ENCODE results near the gene PDLIM3. TPM values are rescaled to one million over a fixed set of nuclear protein-coding genes. Genes with fewer than 3 reads are reported as not detected.
"Not testable (repeated sequence)": the region's sequence is repeated elsewhere in the genome, so short reads cannot be mapped to it uniquely, and the experiment has no call there.

PDLIM3 gene
- total RNA-seq, 1 donor from 2014 or later, result 308 TPM

- intact Hi-C loops (cut with micrococcal nuclease), result no loop called here
- Histone ChIP-seq H3K4me3 (no peak overlapping the region), H3K27me3 (ENCODE audit: low read depth) (no peaks in the 10 kb centered on the region), H3K27ac (replicated peaks) (no peak overlapping the region), H3K4me1 (peaks cover 28% of the 10 kb centered on the region), H3K9me3 (replicated peaks) (peaks cover 7% of the 10 kb centered on the region), H3K36me3 (no peaks in the 10 kb centered on the region)
- no peak for DNase-seq
- TF ChIP-seq CTCF (IDR thresholded peaks at IDR 0.05; ENCODE audit: borderline replicate concordance), result no peak
Observed at GRCh38 chr4:185562531-185562930, 27.2 kb upstream of the PDLIM3 start.

GRCh38 chr4:185560316-185560715 lies 25.0 kb upstream of the PDLIM3 start:
- H3K36me3 ChIP-seq, result no peaks in the 10 kb centered on the region
- intact Hi-C loops (cut with micrococcal nuclease), result no loop called here

GRCh38 chr4:185559915-185560281 lies 24.6 kb upstream of the PDLIM3 start:
- Histone ChIP-seq H3K9me3 (replicated peaks) (peaks cover 1% of the 10 kb centered on the region), H3K27me3 (ENCODE audit: low read depth) (no peaks in the 10 kb centered on the region), H3K4me3 (no peak overlapping the region), H3K36me3 (no peaks in the 10 kb centered on the region), H3K4me1 (peaks cover 8% of the 10 kb centered on the region), H3K27ac (replicated peaks) (no peak overlapping the region)
- TF ChIP-seq CTCF (IDR thresholded peaks at IDR 0.05; ENCODE audit: borderline replicate concordance), result no peak
- DNase-seq, result no peak
- intact Hi-C loops (cut with micrococcal nuclease), result no loop called here

More at GRCh38 chr4:185560316-185560715, 25.0 kb upstream of the PDLIM3 start:
- Histone ChIP-seq H3K27ac (replicated peaks) (no peak overlapping the region), H3K27me3 (ENCODE audit: low read depth) (no peaks in the 10 kb centered on the region), H3K4me1 (peaks cover 8% of the 10 kb centered on the region), H3K4me3 (no peak overlapping the region), H3K9me3 (replicated peaks) (peaks cover 5% of the 10 kb centered on the region)
- no peak for TF ChIP-seq CTCF (IDR thresholded peaks at IDR 0.05; ENCODE audit: borderline replicate concordance)
- DNase-seq, result no peak

- DNase-seq; H3K4me1 ChIP-seq; H3K27me3 ChIP-seq (ENCODE audit: low read depth); intact Hi-C loops (cut with micrococcal nuclease); H3K4me3 ChIP-seq; H3K9me3 ChIP-seq (replicated peaks); H3K27ac ChIP-seq (replicated peaks); H3K36me3 ChIP-seq: not testable (repeated sequence)
Observed at GRCh38 chr4:185559251-185559914, 24.1 kb upstream of the PDLIM3 start.

- Histone ChIP-seq H3K36me3 (no peaks in the 10 kb centered on the region), H3K27me3 (ENCODE audit: low read depth) (no peaks in the 10 kb centered on the region), H3K9me3 (replicated peaks) (no peaks in the 10 kb centered on the region), H3K4me1 (peaks cover 2% of the 10 kb centered on the region), H3K27ac (replicated peaks) (peak overlapping the region; percentile 24), H3K4me3 (no peak overlapping the region)
- no peak for TF ChIP-seq CTCF (IDR thresholded peaks at IDR 0.05; ENCODE audit: borderline replicate concordance)
- intact Hi-C loops (cut with micrococcal nuclease), result no loop called here
- no peak for DNase-seq
Observed at GRCh38 chr4:185554365-185555126, 19.2 kb upstream of the PDLIM3 start.

GRCh38 chr4:185552254-185552653 lies 16.9 kb upstream of the PDLIM3 start:
- Histone ChIP-seq H3K4me3 (no peak overlapping the region), H3K36me3 (no peaks in the 10 kb centered on the region), H3K27ac (replicated peaks) (no peak overlapping the region), H3K4me1 (peaks cover 7% of the 10 kb centered on the region), H3K9me3 (replicated peaks) (no peaks in the 10 kb centered on the region), H3K27me3 (ENCODE audit: low read depth) (no peaks in the 10 kb centered on the region)
- no peak for TF ChIP-seq CTCF (IDR thresholded peaks at IDR 0.05; ENCODE audit: borderline replicate concordance)
- intact Hi-C loops (cut with micrococcal nuclease), result no loop called here
- no peak for DNase-seq

Measured in left ventricle myocardium inferior (tissue), 1 donor.